ENCODE data around the gene LIN28B. TPM values are rescaled to one million over a fixed set of nuclear protein-coding genes. Genes with fewer than 3 reads are reported as not detected.

LIN28B gene, protein sequence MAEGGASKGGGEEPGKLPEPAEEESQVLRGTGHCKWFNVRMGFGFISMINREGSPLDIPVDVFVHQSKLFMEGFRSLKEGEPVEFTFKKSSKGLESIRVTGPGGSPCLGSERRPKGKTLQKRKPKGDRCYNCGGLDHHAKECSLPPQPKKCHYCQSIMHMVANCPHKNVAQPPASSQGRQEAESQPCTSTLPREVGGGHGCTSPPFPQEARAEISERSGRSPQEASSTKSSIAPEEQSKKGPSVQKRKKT
- total RNA-seq (under 1 TPM; 0.12 to 0.14 TPM), polyA plus RNA-seq (not detected)
- long read RNA-seq, donor 1: 0 reads
- long read RNA-seq, donor 2: 0 reads
- long read RNA-seq, donor 3: 0 reads
- long read RNA-seq, donor 4: 0 reads
- long read RNA-seq, donor 5: 0 reads

DNA sequence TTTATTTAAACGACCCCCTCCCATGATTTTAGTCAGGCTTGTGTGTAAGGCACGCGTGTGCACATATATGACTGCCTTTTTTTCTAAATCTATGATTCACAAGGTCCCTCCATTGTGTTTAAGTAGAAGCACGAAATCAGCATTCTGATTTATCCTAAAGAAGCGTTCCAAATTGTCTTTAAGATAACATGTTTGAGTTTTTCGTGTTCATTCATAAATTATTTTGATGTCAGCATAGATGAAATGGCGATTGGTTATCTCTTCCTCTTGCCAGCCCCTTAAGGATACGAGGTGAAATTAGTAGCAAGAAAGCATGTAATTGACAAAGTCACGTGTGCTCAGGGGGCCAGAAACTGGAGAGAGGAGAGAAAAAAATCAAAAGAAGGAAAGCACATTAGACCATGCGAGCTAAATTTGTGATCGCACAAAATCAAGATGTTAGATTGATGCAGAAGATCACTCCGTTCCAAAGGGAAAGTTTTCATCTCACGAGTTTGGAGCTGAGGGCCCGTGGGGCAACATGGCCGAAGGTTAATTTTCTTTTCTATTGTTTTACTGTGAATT is at the start of gene LIN28B:
Gene LIN28B (plus strand): TSS at position 377 of the 564 bp plus-strand sequence. CDS start 144 bp downstream, at position 521.
- Histone ChIP-seq H3K36me3 (ENCODE audit: control insufficient read depth in 4 of 4, insufficient read depth in 4 of 4, low read length in 4 of 4) (no peaks in the 10 kb centered on the region), H3K9ac (ENCODE audit: insufficient read depth in 1 of 2, low read length in 2 of 2) (no peak within 1 kb of the TSS), H3K27ac (ENCODE audit: low read depth in 1 of 2, low read length in 1 of 2) (no peak within 1 kb of the TSS), H3K9me3 (ENCODE audit: control insufficient read depth in 4 of 4, insufficient read depth in 3 of 4, low read length in 3 of 4) (peaks cover 0 to 6% (median 0%) of the 10 kb centered on the region in 4 donors), H3K27me3 (ENCODE audit: control insufficient read depth in 3 of 3, insufficient read depth in 3 of 3, low read length in 2 of 3) (peaks cover 3 to 78% (median 77%) of the 10 kb centered on the region in 3 donors), H3K4me3 (no peak within 1 kb of the TSS), H3K4me1 (ENCODE audit: control insufficient read depth in 5 of 5, insufficient read depth in 5 of 5, low read length in 5 of 5) (peaks cover 0 to 2% (median 0%) of the 10 kb centered on the region in 5 donors)
- ATAC-seq (ENCODE audit: insufficient read depth, low FRiP score) (no peak), DNase-seq (peak in 2 of 3 donors; percentile 15 to 35)
- TF ChIP-seq CTCF (IDR thresholded peaks at IDR 0.05; ENCODE audit: control extremely low read depth, extremely low read depth): no peak
- 6 to 9% methylated on average over 15 of the region's 15 CpGs for WGBS, 2 donors

DNA sequence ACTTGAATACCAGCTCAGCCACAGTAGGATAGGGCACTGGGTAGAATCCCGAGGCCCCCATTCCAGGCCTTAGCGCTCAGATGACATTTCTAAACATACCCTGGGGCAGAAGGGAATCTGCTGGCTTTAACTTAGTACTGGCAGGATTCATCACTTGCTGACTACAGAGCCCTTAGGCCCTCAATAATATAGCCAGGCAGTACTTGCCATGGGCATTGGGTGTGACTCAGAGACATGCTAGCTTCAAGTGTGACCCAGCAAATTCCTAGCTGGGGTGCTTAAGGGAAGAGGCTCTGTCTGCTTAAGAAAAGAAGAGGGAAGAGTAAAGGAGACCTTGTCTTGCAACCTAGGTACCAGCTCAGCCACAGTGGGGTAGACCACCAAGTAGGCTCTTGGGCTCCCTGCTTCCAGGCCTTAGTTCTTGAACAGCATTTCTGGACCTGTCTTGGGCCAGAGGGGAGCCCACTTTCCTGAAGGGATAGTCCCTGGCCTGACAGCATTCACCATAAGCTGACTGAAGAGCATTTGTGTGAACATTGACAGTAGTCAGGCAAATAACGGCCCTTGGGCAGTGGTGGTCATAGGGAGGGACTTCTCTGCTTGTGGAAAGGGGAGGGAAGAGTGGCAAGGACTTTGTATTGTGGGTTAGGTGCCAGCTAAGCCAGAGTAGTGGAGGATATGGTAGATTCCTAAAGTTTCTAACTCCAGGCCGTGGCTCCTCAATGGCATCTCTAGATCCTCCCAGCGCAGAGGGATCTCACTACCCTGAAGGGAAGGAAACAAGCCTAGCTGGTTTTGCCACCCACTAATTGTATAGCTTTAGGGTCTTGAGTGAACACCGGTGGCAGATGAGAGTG is 48.6 kb upstream of the LIN28B start:
- Histone ChIP-seq H3K27me3 (ENCODE audit: control insufficient read depth in 3 of 3, insufficient read depth in 3 of 3, low read length in 2 of 3) (no peaks in the 10 kb centered on the region), H3K9me3 (ENCODE audit: control insufficient read depth in 4 of 4, insufficient read depth in 3 of 4, low read length in 3 of 4) (peaks cover 0 to 8% (median 0%) of the 10 kb centered on the region in 4 donors), H3K4me3 (no peak overlapping the region), H3K36me3 (ENCODE audit: control insufficient read depth in 4 of 4, insufficient read depth in 4 of 4, low read length in 4 of 4) (no peaks in the 10 kb centered on the region), H3K4me1 (ENCODE audit: control insufficient read depth in 5 of 5, insufficient read depth in 5 of 5, low read length in 5 of 5) (no peaks in the 10 kb centered on the region), H3K9ac (ENCODE audit: insufficient read depth in 1 of 2, low read length in 2 of 2) (no peak overlapping the region), H3K27ac (ENCODE audit: low read depth in 1 of 2, low read length in 1 of 2) (no peak overlapping the region)
- ATAC-seq (ENCODE audit: insufficient read depth, low FRiP score) (no peak), DNase-seq (no peak)
- WGBS, 2 donors: 82 to 93% methylated on average over 6 of the region's 6 CpGs
- TF ChIP-seq CTCF (IDR thresholded peaks at IDR 0.05; ENCODE audit: control extremely low read depth, extremely low read depth): no peak

DNA sequence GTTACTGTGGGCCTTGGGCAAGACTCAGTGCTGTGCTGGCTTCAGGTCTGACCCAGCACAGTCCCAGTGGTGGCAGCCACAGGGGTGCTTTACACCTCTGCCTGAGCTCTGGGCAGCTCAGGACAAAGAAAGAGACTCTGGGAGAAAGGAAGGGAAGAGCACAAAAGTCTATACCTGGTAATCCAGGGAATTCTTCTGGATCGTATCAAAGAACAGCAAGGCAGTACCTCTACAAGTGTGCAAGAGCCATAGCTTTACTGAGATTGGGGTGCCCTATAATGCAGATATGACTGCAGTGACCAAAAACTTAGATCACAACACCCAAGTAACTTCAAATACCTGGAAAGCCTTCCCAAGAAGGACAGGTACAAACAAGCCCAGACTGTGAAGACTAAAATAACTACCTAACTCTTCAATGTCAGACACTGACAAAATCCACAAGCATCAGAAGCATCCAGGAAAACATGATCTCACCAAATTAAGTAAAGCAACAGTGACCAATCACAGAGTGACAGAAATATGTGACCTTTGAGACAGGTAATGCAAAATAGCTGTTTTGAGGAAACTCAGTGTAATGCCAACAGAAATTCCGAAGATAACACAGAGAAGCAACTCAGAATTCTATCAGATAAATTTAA is 47.9 kb upstream of the LIN28B start:
- no peak overlapping the region for H3K27ac ChIP-seq (ENCODE audit: low read depth in 1 of 2, low read length in 1 of 2)
- no peak for DNase-seq
- TF ChIP-seq CTCF (IDR thresholded peaks at IDR 0.05; ENCODE audit: control extremely low read depth, extremely low read depth): no peak
- no peak overlapping the region for H3K9ac ChIP-seq (ENCODE audit: insufficient read depth in 1 of 2, low read length in 2 of 2)
- no peaks in the 10 kb centered on the region for H3K27me3 ChIP-seq (ENCODE audit: control insufficient read depth in 3 of 3, insufficient read depth in 3 of 3, low read length in 2 of 3)
- no peaks in the 10 kb centered on the region for H3K36me3 ChIP-seq (ENCODE audit: control insufficient read depth in 4 of 4, insufficient read depth in 4 of 4, low read length in 4 of 4)
- ATAC-seq (ENCODE audit: insufficient read depth, low FRiP score): no peak
- 94% methylated on average over 2 of the region's 2 CpGs for WGBS, 2 donors
- H3K9me3 ChIP-seq (ENCODE audit: control insufficient read depth in 4 of 4, insufficient read depth in 3 of 4, low read length in 3 of 4): peaks cover 0 to 8% (median 0%) of the 10 kb centered on the region in 4 donors
- H3K4me3 ChIP-seq: no peak overlapping the region
- H3K4me1 ChIP-seq (ENCODE audit: control insufficient read depth in 5 of 5, insufficient read depth in 5 of 5, low read length in 5 of 5): no peaks in the 10 kb centered on the region

All from lung (tissue), 16 donors.